PC-9 (cell line): ENCODE data around the gene GRM8. TPM values are rescaled to one million over a fixed set of nuclear protein-coding genes. Genes with fewer than 3 reads are reported as not detected.

Experiments
- BruUV-seq: library from RNA; stranded (reverse); fragments of 400-500 nt; replicated peaks from 2 replicates; lab custom pipeline; 2021; lab: Mats Ljungman, UMichigan
- CTCF ChIA-PET: fragments of 300-600 bp; sonication (Branson Sonifier 250); formaldehyde crosslinking; loops from one replicate; lab custom pipeline; 2022; ENCODE audit warnings: antibody characterized with exemption; lab: Charles Lee
- POLR2A ChIA-PET: fragments of 300-600 bp; sonication (Branson Sonifier 250); formaldehyde crosslinking; loops from one replicate; lab custom pipeline; 2022; ENCODE audit warnings: antibody characterized with exemption; ENCODE audit not compliant: unreplicated experiment; lab: Charles Lee
- DNase-seq, 2 experiments: peaks; one replicate each; pipeline versions ENCODE4 v3.0.0 to v3.0.0-alpha.2; 2015 to 2022; ENCODE audit warnings: mixed read lengths in 1 of 2
- H2AFZ ChIP-seq: fragments of 200-600 bp; sonication (generic); 2 replicates; pipeline ENCODE4 v1.8.1; 2017; ENCODE audit warnings: antibody characterized with exemption
- H3F3A ChIP-seq: fragments of 200-600 bp; sonication (generic); 2 replicates; pipeline ENCODE4 v1.8.1; 2017; ENCODE audit warnings: antibody characterized with exemption, mild to moderate bottlenecking, low read depth; ENCODE audit not compliant: insufficient read depth
- H3K27ac ChIP-seq: fragments of 200-600 bp; sonication (generic); 2 replicates; pipeline ENCODE4 v1.6.1; 2016; ENCODE audit warnings: mixed run types
- H3K27me3 ChIP-seq: fragments of 200-600 bp; sonication (generic); 2 replicates; pipeline ENCODE4 v1.6.1; 2016; ENCODE audit warnings: low read depth, mixed run types; ENCODE audit not compliant: insufficient read depth
- H3K36me3 ChIP-seq: fragments of 200-600 bp; sonication (generic); 2 replicates; pipeline ENCODE4 v1.6.1; 2016; ENCODE audit warnings: low read depth, mixed run types
- H3K4me1 ChIP-seq: fragments of 200-600 bp; sonication (generic); replicated peaks from 2 replicates; pipeline ENCODE4 v1.6.1; 2016; ENCODE audit warnings: mixed run types; ENCODE audit not compliant: insufficient read depth
- H3K4me2 ChIP-seq: fragments of 200-600 bp; sonication (generic); 2 replicates; pipeline ENCODE4 v1.6.1; 2017; ENCODE audit warnings: mixed run types
- H3K4me3 ChIP-seq: fragments of 200-600 bp; sonication (generic); 2 replicates; pipeline ENCODE4 v1.6.1; 2016; ENCODE audit warnings: mixed run types
- H3K79me2 ChIP-seq: fragments of 200-600 bp; sonication (generic); 2 replicates; pipeline ENCODE4 v1.6.1; 2017; ENCODE audit warnings: low read depth, mixed run types
- H3K9me2 ChIP-seq: fragments of 200-600 bp; sonication (generic); 2 replicates; pipeline ENCODE4 v1.8.1; 2017; ENCODE audit warnings: mild to moderate bottlenecking; ENCODE audit not compliant: insufficient read depth
- H3K9me3 ChIP-seq: fragments of 200-600 bp; sonication (generic); 2 replicates; pipeline ENCODE4 v1.8.1; 2016; ENCODE audit warnings: low read depth; ENCODE audit not compliant: insufficient read depth
- H4K20me1 ChIP-seq: fragments of 200-600 bp; sonication (generic); 2 replicates; pipeline ENCODE4 v1.8.1; 2017; ENCODE audit not compliant: insufficient read depth
- CTCF ChIP-seq: fragments of 200-600 bp; sonication (generic); conservative IDR thresholded peaks from 2 replicates; pipeline ENCODE4 v1.6.1; 2017; ENCODE audit warnings: mixed run types, antibody characterized with exemption, mild to moderate bottlenecking, moderate library complexity
- EZH2 ChIP-seq: fragments of 200-600 bp; sonication (generic); IDR thresholded peaks from 2 replicates; pipeline ENCODE4 v1.8.0; 2017; ENCODE audit warnings: antibody characterized with exemption, low read depth
- intact Hi-C: fragments of 100-400 bp; cut with micrococcal nuclease; formaldehyde crosslinking; loops from one replicate; pipeline ENCODE4 v1.10.0; 2022; ENCODE audit not compliant: unreplicated experiment
- total RNA-seq: library from RNA; stranded (reverse); gene quantifications from 2 replicates; pipeline ENCODE4 v1.2.3, GENCODE V29; 2021

The GRM8 gene
- total RNA-seq, 1 experiment from 2014 or later, result not detected

GRCh38 chr7:127119517-127119916, 133.2 kb downstream of the GRM8 start:
- H3K9me3 ChIP-seq, result no peaks in the 10 kb centered on the region
- H3K79me2 ChIP-seq, result no peaks in the 10 kb centered on the region
- H3K36me3 ChIP-seq, result no peaks in the 10 kb centered on the region
- no peaks in the 10 kb centered on the region for H4K20me1 ChIP-seq
- no peaks in the 10 kb centered on the region for H3K9me2 ChIP-seq
- H3K27me3 ChIP-seq, result no peaks in the 10 kb centered on the region
- no peak for TF ChIP-seq CTCF
- no peak for TF ChIP-seq EZH2
- no peak overlapping the region for H3K4me2 ChIP-seq
- no TSS peak for BruUV-seq
- ChIA-PET POLR2A (no interaction called here), CTCF (no interaction called here)
- no peaks in the 10 kb centered on the region for H3K4me1 ChIP-seq
- no peak overlapping the region for H2AFZ ChIP-seq
- H3K4me3 ChIP-seq, result no peak overlapping the region
- H3F3A ChIP-seq, result no peaks in the 10 kb centered on the region
- H3K27ac ChIP-seq, result no peak overlapping the region
- no peak for DNase-seq
- intact Hi-C loops, result no loop called here

GRCh38 chr7:127114742-127115265, 137.9 kb downstream of the GRM8 start:
- Histone ChIP-seq H3K4me3 (no peak overlapping the region), H3K79me2 (no peaks in the 10 kb centered on the region), H4K20me1 (no peaks in the 10 kb centered on the region), H3K27me3 (no peaks in the 10 kb centered on the region), H3K4me2 (no peak overlapping the region), H3K36me3 (no peaks in the 10 kb centered on the region), H3K4me1 (no peaks in the 10 kb centered on the region), H3K9me3 (no peaks in the 10 kb centered on the region), H3K9me2 (no peaks in the 10 kb centered on the region), H3K27ac (no peak overlapping the region), H2AFZ (no peak overlapping the region), H3F3A (no peaks in the 10 kb centered on the region)
- ChIA-PET POLR2A (no interaction called here), CTCF (no interaction called here)
- TF ChIP-seq EZH2, result no peak
- no peak for TF ChIP-seq CTCF
- DNase-seq, result no peak
- intact Hi-C loops, result no loop called here
- no TSS peak for BruUV-seq

GRCh38 chr7:127107601-127108007, 145.1 kb downstream of the GRM8 start:
- Histone ChIP-seq H3K4me2 (no peak overlapping the region), H3K4me1 (no peaks in the 10 kb centered on the region), H2AFZ (no peak overlapping the region), H4K20me1 (no peaks in the 10 kb centered on the region), H3K4me3 (no peak overlapping the region), H3K9me3 (no peaks in the 10 kb centered on the region), H3F3A (no peaks in the 10 kb centered on the region), H3K27me3 (no peaks in the 10 kb centered on the region), H3K27ac (no peak overlapping the region), H3K9me2 (no peaks in the 10 kb centered on the region), H3K36me3 (no peaks in the 10 kb centered on the region), H3K79me2 (no peaks in the 10 kb centered on the region)
- intact Hi-C loops, result loop anchor here (1.0 kb wide), 1 partner anchor 139 kb away; no protein-coding TSS in a partner anchor
- DNase-seq, result peak; percentile 37 to 43
- TF ChIP-seq EZH2 (no peak), CTCF (peak; percentile 77)
- ChIA-PET POLR2A (no interaction called here), CTCF (no interaction called here)
- no TSS peak for BruUV-seq
